Activated CD4-positive, alpha-beta T cell treated with anti-CD3 and anti-CD28 coated beads, Interleukin-2, amount 10 ng/mL, durations not matched to agents 7 days and 5 days (primary cell): Measurements from ENCODE around the gene DAB2. TPM values are rescaled to one million over a fixed set of nuclear protein-coding genes. Genes with fewer than 3 reads are reported as not detected.

Source experiments
- CTCF ChIA-PET: fragments of 350-600 bp; sonication (Branson Sonifier 250); formaldehyde crosslinking; loops from one replicate; lab custom pipeline; 2021; ENCODE audit warnings: antibody characterized with exemption; lab: Charles Lee
- POLR2A ChIA-PET: fragments of 350-600 bp; sonication (Branson Sonifier 250); formaldehyde crosslinking; loops from one replicate; lab custom pipeline; 2021; ENCODE audit warnings: antibody characterized with exemption; lab: Charles Lee
- DNase-seq: peaks from one replicate; pipeline ENCODE4 v3.0.0-alpha.2; 2020
- H3K27ac Mint-ChIP-seq: one replicate; pipeline ENCODE4 v1.8.0; 2021; ENCODE audit warnings: mild to moderate bottlenecking, moderate library complexity, mixed read lengths
- H3K27me3 Mint-ChIP-seq: one replicate; pipeline ENCODE4 v1.8.0; 2021; ENCODE audit warnings: mixed read lengths
- H3K36me3 Mint-ChIP-seq: one replicate; pipeline ENCODE4 v1.8.0; 2021; ENCODE audit warnings: low read depth, mixed read lengths
- H3K4me1 Mint-ChIP-seq: one replicate; pipeline ENCODE4 v1.8.0; 2021; ENCODE audit warnings: mixed read lengths
- H3K4me3 Mint-ChIP-seq: one replicate; pipeline ENCODE4 v1.8.0; 2021; ENCODE audit warnings: mild to moderate bottlenecking, moderate library complexity, mixed read lengths
- H3K9me3 Mint-ChIP-seq: one replicate; pipeline ENCODE4 v1.8.0; 2021; ENCODE audit warnings: mixed read lengths
- total RNA-seq, 2 experiments: library from RNA; stranded (reverse); gene quantifications; one replicate each; pipeline ENCODE4 v1.2.3, GENCODE V29; 2021

The DAB2 gene
- total RNA-seq, 2 experiments from 2014 or later: not detected

GRCh38 chr5:39441838-39442237 lies 17.1 kb upstream of the DAB2 start:
- Mint-ChIP-seq H3K27ac (no peak overlapping the region), H3K4me1 (no peaks in the 10 kb centered on the region), H3K4me3 (no peak overlapping the region), H3K9me3 (no peaks in the 10 kb centered on the region), H3K27me3 (peaks cover 9% of the 10 kb centered on the region), H3K36me3 (no peaks in the 10 kb centered on the region)
- ChIA-PET POLR2A (no interaction called here), CTCF (no interaction called here)
- no peak for DNase-seq

GRCh38 chr5:39440958-39441624 lies 16.3 kb upstream of the DAB2 start:
- Mint-ChIP-seq H3K9me3 (no peaks in the 10 kb centered on the region), H3K4me1 (no peaks in the 10 kb centered on the region), H3K27ac (no peak overlapping the region), H3K4me3 (no peak overlapping the region), H3K27me3 (peaks cover 9% of the 10 kb centered on the region), H3K36me3 (no peaks in the 10 kb centered on the region)
- ChIA-PET POLR2A (no interaction called here), CTCF (interaction anchor here (1.5 kb wide), 1 partner anchor 15 kb away, joined by 5 read pairs; no protein-coding TSS in a partner anchor)
- no peak for DNase-seq

- POLR2A ChIA-PET: no interaction called here
Observed at GRCh38 chr5:39440192-39440957, 15.6 kb upstream of the DAB2 start.

DNA sequence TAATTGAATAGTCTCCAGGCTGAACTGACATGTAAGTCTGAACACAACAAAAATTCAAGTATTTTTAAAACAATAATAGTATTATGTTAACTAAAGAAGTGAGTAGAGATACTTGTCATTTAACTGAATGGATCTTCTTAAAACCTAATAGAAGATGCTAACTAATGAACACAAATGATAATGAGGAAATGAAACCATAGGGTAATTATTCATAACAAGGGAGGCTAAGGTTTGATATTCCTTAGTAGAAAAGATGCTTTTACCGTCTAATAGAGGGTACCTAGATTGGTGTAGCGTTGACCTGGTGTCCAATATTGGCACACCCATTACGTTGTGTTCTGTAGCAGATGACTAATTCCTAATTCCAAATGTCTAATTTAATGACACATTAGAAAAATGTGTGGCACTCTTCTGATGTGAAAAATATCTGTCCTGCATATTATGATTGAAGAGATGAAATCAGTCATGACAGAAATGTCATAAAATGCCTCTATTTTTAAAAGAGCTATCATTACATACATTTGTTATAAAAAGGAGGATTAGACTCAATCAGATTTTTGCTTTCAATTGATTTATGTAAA lies 14.9 kb upstream of the DAB2 start:
- no peak overlapping the region for H3K4me3 Mint-ChIP-seq
- no peaks in the 10 kb centered on the region for H3K36me3 Mint-ChIP-seq
- POLR2A ChIA-PET: no interaction called here
- no peak for DNase-seq
- CTCF ChIA-PET: interaction anchor here (1.5 kb wide), 1 partner anchor 17 kb away, joined by 5 read pairs; no protein-coding TSS in a partner anchor
- peaks cover 9% of the 10 kb centered on the region for H3K27me3 Mint-ChIP-seq
- no peak overlapping the region for H3K27ac Mint-ChIP-seq
- no peaks in the 10 kb centered on the region for H3K9me3 Mint-ChIP-seq
- H3K4me1 Mint-ChIP-seq: no peaks in the 10 kb centered on the region

More at GRCh38 chr5:39440192-39440957, 15.6 kb upstream of the DAB2 start:
- DNase-seq: no peak
- Mint-ChIP-seq H3K4me1 (no peaks in the 10 kb centered on the region), H3K36me3 (no peaks in the 10 kb centered on the region), H3K27me3 (peaks cover 9% of the 10 kb centered on the region), H3K27ac (no peak overlapping the region), H3K9me3 (no peaks in the 10 kb centered on the region), H3K4me3 (no peak overlapping the region)
- CTCF ChIA-PET: interaction anchor here (1.5 kb wide), 1 partner anchor 16 kb away, joined by 5 read pairs; no protein-coding TSS in a partner anchor

GRCh38 chr5:39437467-39437866 lies 12.7 kb upstream of the DAB2 start:
- CTCF ChIA-PET: interaction anchor here (0.7 to 1.5 kb wide), 2 partner anchors 12 to 17 kb away, joined by 3 read pairs; partner anchors contain the start of gene DAB2

DNA sequence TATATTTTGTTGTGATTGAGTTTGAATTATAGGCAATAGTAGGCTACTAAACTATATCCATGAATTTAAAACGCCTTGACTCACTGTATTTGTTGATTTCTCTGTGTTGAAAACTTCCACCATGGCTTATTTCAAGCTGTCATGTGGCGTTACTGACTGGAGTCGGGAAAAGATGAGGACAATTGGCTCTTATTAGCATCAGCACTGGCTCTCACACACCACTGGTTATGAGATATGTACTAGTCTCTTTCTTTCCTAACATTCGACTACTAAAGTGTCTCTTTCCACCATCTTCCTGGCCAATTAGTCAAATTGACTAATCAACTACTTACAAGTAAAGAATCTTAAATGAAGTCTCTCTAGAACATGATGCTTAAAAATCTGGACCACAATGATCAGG lies 9.1 kb upstream of the DAB2 start:
- no peak for DNase-seq
- CTCF ChIA-PET: no interaction called here

More at GRCh38 chr5:39437467-39437866, 12.7 kb upstream of the DAB2 start:
- Mint-ChIP-seq H3K27ac (no peak overlapping the region), H3K27me3 (peaks cover 8% of the 10 kb centered on the region), H3K4me3 (no peak overlapping the region), H3K36me3 (no peaks in the 10 kb centered on the region), H3K9me3 (no peaks in the 10 kb centered on the region), H3K4me1 (no peaks in the 10 kb centered on the region)
- POLR2A ChIA-PET: no interaction called here
- DNase-seq: no peak

GRCh38 chr5:39432696-39433530 lies 8.1 kb upstream of the DAB2 start:
- ChIA-PET POLR2A (no interaction called here), CTCF (no interaction called here)
- no peak overlapping the region for H3K27ac Mint-ChIP-seq
- no peaks in the 10 kb centered on the region for H3K9me3 Mint-ChIP-seq
- DNase-seq: no peak
- H3K27me3 Mint-ChIP-seq: peaks cover 4% of the 10 kb centered on the region
- H3K36me3 Mint-ChIP-seq: no peaks in the 10 kb centered on the region
- H3K4me1 Mint-ChIP-seq: no peaks in the 10 kb centered on the region
- H3K4me3 Mint-ChIP-seq: no peak overlapping the region

More for the DNA sequence above, 9.1 kb upstream of the DAB2 start:
- Mint-ChIP-seq H3K27me3 (peaks cover 3% of the 10 kb centered on the region), H3K4me3 (no peak overlapping the region), H3K4me1 (no peaks in the 10 kb centered on the region), H3K9me3 (no peaks in the 10 kb centered on the region), H3K27ac (no peak overlapping the region), H3K36me3 (no peaks in the 10 kb centered on the region)
- POLR2A ChIA-PET: no interaction called here

- H3K9me3 Mint-ChIP-seq: no peaks in the 10 kb centered on the region
Observed at GRCh38 chr5:39430461-39430860, 5.7 kb upstream of the DAB2 start.

DNA sequence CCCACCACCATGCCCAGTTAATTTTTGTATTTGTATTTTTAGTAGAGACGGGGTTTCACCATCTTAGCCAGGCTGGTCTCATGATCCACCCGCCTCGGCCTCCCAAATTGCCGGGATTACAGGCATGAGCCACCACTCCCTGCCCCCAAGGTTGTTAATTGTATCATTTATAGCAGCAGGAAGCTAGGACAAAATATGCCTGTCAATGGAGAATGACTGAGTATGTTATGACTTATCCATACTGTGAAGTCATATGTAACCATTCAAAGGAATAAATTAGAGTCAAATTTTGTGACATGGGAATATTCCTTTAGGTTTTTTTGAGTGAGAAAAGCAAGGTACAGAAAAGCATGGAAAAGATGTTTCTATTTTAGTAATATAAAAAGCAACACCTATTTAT lies 3.9 kb upstream of the DAB2 start:
- CTCF ChIA-PET: no interaction called here
- DNase-seq: no peak
- H3K36me3 Mint-ChIP-seq: no peaks in the 10 kb centered on the region
- peaks cover 41% of the 10 kb centered on the region for H3K27me3 Mint-ChIP-seq
- POLR2A ChIA-PET: no interaction called here
- H3K9me3 Mint-ChIP-seq: no peaks in the 10 kb centered on the region
- no peak overlapping the region for H3K4me3 Mint-ChIP-seq
- H3K4me1 Mint-ChIP-seq: peaks cover 6% of the 10 kb centered on the region
- H3K27ac Mint-ChIP-seq: no peak overlapping the region

More at GRCh38 chr5:39430461-39430860, 5.7 kb upstream of the DAB2 start:
- peaks cover 24% of the 10 kb centered on the region for H3K27me3 Mint-ChIP-seq
- POLR2A ChIA-PET: no interaction called here
- no peaks in the 10 kb centered on the region for H3K36me3 Mint-ChIP-seq
- H3K4me3 Mint-ChIP-seq: no peak overlapping the region
- CTCF ChIA-PET: no interaction called here
- no peaks in the 10 kb centered on the region for H3K4me1 Mint-ChIP-seq
- no peak overlapping the region for H3K27ac Mint-ChIP-seq
- DNase-seq: no peak

DNA sequence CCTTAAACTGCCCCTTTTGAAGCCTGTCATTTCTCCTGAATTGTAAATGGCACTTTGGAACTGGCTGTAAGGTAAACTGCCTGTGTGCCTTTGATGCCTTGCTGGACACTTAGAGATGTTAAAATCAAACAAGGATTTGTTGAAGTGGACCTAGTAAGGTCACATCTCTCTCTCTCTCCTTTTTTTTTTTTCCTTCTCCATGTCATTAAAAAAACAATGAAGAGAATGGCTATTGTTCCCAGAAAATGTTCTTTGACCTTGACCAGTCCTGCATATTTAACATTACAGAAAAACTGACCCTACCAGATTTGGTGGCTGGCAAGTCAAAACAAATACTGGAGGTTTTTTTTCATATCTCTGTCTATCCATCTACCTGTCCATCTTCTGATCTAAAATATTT lies 2.9 kb upstream of the DAB2 start:
- peaks cover 6% of the 10 kb centered on the region for H3K4me1 Mint-ChIP-seq
- DNase-seq: no peak
- no peak overlapping the region for H3K27ac Mint-ChIP-seq
- H3K9me3 Mint-ChIP-seq: no peaks in the 10 kb centered on the region
- peaks cover 50% of the 10 kb centered on the region for H3K27me3 Mint-ChIP-seq
- H3K4me3 Mint-ChIP-seq: no peak overlapping the region
- CTCF ChIA-PET: no interaction called here
- no peaks in the 10 kb centered on the region for H3K36me3 Mint-ChIP-seq
- POLR2A ChIA-PET: no interaction called here

DNA sequence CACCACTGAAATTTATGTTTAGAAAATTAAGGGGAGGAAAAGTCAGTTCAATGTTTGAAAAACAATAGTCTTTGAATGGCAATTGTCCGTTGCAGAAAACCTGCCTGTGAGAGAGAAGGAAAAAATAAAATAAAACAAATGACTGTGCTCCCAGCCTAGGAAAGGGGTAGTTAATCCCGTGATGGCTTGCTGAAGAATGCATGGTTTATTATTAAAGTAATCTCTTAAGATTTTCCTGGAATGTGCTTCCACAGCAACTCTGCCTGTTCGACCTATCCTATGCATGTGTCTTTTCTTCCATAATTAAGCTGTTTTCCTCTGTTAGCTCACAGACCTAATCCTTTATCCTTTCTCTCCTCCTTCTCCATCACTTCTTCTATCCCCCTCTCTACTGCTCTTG lies 2.4 kb upstream of the DAB2 start:
- H3K27ac Mint-ChIP-seq: no peak overlapping the region
- POLR2A ChIA-PET: no interaction called here
- H3K27me3 Mint-ChIP-seq: peaks cover 50% of the 10 kb centered on the region
- no peaks in the 10 kb centered on the region for H3K9me3 Mint-ChIP-seq
- CTCF ChIA-PET: no interaction called here
- no peaks in the 10 kb centered on the region for H3K36me3 Mint-ChIP-seq
- no peak for DNase-seq
- H3K4me3 Mint-ChIP-seq: no peak overlapping the region
- H3K4me1 Mint-ChIP-seq: peaks cover 6% of the 10 kb centered on the region

DNA sequence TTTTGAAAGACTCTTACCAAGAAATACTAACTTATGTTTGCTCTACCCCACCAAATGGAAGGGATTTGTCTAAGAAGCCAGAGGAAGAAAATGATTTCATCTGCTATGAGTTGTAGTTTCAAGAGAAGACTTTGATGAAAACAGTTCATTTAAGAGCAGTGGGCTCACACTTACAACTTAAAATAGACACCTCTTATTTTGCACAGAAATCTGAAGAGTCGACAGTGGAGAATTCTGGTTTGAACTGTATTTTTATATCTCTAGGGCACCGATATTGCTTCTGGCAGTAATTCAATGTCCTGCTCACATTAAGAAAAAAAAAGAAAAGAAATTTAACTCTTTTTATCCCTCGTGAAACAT lies 1.9 kb upstream of the DAB2 start:
- CTCF ChIA-PET: no interaction called here
- no peaks in the 10 kb centered on the region for H3K9me3 Mint-ChIP-seq
- H3K27me3 Mint-ChIP-seq: peaks cover 50% of the 10 kb centered on the region
- no peak overlapping the region for H3K4me3 Mint-ChIP-seq
- H3K36me3 Mint-ChIP-seq: no peaks in the 10 kb centered on the region
- POLR2A ChIA-PET: no interaction called here
- H3K4me1 Mint-ChIP-seq: peaks cover 6% of the 10 kb centered on the region
- no peak for DNase-seq
- H3K27ac Mint-ChIP-seq: no peak overlapping the region
